Activated CD4-positive, alpha-beta T cell treated with anti-CD3 and anti-CD28 coated beads for 24 hours (primary cell): ENCODE results near the gene SERF2.
"Not testable (repeated sequence)": the region's sequence is repeated elsewhere in the genome, so short reads cannot be mapped to it uniquely, and the experiment has no call there.

Experiments used
- DNase-seq, 2 donors: peaks; one replicate each; pipeline ENCODE4 v3.0.0-alpha.2; 2020; ENCODE audit warnings: low read depth in 2 of 2

The SERF2 gene

GRCh38 chr15:43829951-43830540 is 37.9 kb downstream of the SERF2 start:
- not testable (repeated sequence) for DNase-seq

DNA sequence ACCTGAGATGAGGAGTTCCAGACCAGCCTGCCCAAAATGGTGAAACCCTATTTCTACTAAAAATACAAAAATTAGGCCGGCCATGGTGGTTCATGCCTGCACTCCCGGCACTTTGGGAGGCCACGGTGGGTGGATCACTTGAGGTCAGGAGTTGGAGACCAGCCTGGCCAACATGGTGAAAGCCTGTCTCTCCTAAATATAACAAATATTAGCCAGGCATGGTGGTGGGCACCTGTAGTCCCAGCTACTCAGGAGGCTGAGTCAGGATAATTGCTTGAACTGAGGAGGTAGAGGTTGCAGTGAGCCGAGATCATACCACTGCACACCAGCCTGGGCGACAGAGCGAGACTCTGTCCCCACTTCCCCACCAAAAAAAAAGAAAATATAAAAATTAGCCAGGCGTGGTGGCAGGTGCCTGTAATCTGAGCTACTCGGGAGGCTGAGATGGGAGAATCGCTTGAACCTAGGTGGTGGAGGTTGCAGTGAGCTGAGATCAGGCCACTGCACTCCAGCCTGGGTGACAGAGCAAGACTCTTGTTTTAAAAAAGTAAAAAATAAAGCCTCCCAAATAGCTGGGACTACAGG is 38.7 kb downstream of the SERF2 start:
- DNase-seq = not testable (repeated sequence)

- not testable (repeated sequence) for DNase-seq
These were observed 39.5 kb downstream of the SERF2 start for GRCh38 chr15:43831519-43832052.

DNA sequence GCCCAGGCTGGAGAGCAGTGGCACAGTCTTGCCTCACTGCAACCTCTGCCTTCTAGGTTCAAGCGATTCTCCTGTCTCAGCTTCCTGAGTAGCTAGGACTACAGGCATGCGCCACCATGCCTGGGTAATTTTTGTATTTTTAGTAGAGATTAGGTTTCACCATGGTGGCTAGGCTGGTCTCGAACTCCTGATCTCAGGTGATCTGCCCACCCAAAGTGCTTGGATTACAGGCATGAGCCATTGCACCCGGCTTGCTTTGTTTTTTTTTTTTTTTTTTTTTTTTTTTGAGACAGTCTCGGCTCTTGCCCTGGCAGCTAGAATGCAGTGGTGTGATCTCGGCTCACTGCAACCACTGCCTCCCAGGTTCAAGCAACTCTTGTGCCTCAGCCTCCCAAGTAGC is 40.4 kb downstream of the SERF2 start:
- DNase-seq = not testable (repeated sequence)

DNA sequence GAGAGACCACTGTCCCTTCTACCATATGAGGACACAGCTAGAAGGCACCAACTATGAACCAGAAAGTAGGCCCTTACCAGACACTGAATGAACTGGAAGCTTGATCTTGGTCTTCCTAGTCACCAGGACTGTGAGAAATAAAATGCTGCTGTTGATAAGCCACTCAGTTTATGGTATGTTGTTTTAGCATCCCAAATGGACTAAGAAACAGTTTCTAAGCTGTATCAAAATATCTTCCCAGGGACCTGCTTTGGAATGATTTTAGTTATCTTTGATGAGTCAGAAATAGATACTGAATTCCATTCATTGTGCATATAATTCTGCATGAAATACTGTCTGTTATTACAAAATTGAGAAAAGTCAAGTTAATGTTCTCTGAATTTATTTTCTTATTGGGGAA is 53.3 kb downstream of the SERF2 start:
- no peak for DNase-seq
